DOHH2 (cell line): ENCODE results near the gene NAALADL2.

ENCODE experiments used
- CTCF ChIP-seq: fragments of 200-600 bp; sonication (generic); IDR thresholded peaks from one replicate; pipeline ENCODE4 v1.5.1; 2014; ENCODE audit warnings: antibody characterized with exemption, mild to moderate bottlenecking, low read depth, low read length; ENCODE audit not compliant: poor library complexity, severe bottlenecking
- EZH2phosphoT487 ChIP-seq: fragments of 200-600 bp; sonication (generic); IDR thresholded peaks from 2 replicates; pipeline ENCODE4 v1.6.1; 2017; ENCODE audit warnings: borderline replicate concordance, mild to moderate bottlenecking, antibody characterized with exemption, low read length, moderate library complexity, mixed read lengths

- no peak for TF ChIP-seq CTCF
- no peak for TF ChIP-seq EZH2phosphoT487
Measured at GRCh38 chr3:174821477-174821876, 37.7 kb upstream of the NAALADL2 start.
